NCI-H2227 treated with DMSO at 0.1 percent for 48 hours (cell line): ENCODE results near the gene PDE1C.
"Not testable (repeated sequence)": the region's sequence is repeated elsewhere in the genome, so short reads cannot be mapped to it uniquely, and the experiment has no call there.

Source experiments
- DNase-seq: peaks from one replicate; lab custom pipeline; 2025; lab: John Stamatoyannopoulos, UW

Gene PDE1C

GRCh38 chr7:32070406-32071360, at the start of gene PDE1C:
TSS of gene PDE1C (minus strand) at chr7:32070407.
- no peak for DNase-seq

GRCh38 chr7:32119790-32120196, 49.6 kb upstream of the PDE1C start:
- no peak for DNase-seq

- DNase-seq = no peak
These were observed 47.6 kb upstream of the PDE1C start for GRCh38 chr7:32117837-32118236.

GRCh38 chr7:32116436-32116835, 46.2 kb upstream of the PDE1C start:
- DNase-seq = no peak

- no peak for DNase-seq
These were observed 45.6 kb upstream of the PDE1C start for GRCh38 chr7:32115831-32116230.

GRCh38 chr7:32108651-32109050, 38.4 kb upstream of the PDE1C start:
- no peak for DNase-seq

GRCh38 chr7:32104766-32105165, 34.6 kb upstream of the PDE1C start:
- DNase-seq = no peak

- DNase-seq = no peak
These were observed 33.2 kb upstream of the PDE1C start for GRCh38 chr7:32103361-32103760.

- DNase-seq = no peak
These were observed 32.2 kb upstream of the PDE1C start for GRCh38 chr7:32102432-32102873.

- no peak for DNase-seq
These were observed 30.2 kb upstream of the PDE1C start for GRCh38 chr7:32100407-32100907.

GRCh38 chr7:32094516-32094915, 24.3 kb upstream of the PDE1C start:
- DNase-seq = no peak

GRCh38 chr7:32093415-32094408, 23.5 kb upstream of the PDE1C start:
- DNase-seq = no peak

- DNase-seq = no peak
These were observed 22.1 kb upstream of the PDE1C start for GRCh38 chr7:32092346-32092745.

GRCh38 chr7:32091608-32092210, 21.5 kb upstream of the PDE1C start:
- no peak for DNase-seq

- no peak for DNase-seq
These were observed 19.5 kb upstream of the PDE1C start for GRCh38 chr7:32089678-32090077.

GRCh38 chr7:32089256-32089655, 19.0 kb upstream of the PDE1C start:
- no peak for DNase-seq

- no peak for DNase-seq
These were observed 18.3 kb upstream of the PDE1C start for GRCh38 chr7:32088451-32088881.

GRCh38 chr7:32079510-32079909, 9.3 kb upstream of the PDE1C start:
- no peak for DNase-seq

GRCh38 chr7:32078824-32079223, 8.6 kb upstream of the PDE1C start:
- no peak for DNase-seq

- no peak for DNase-seq
These were observed 7.6 kb upstream of the PDE1C start for GRCh38 chr7:32077806-32078205.

GRCh38 chr7:32076802-32077201, 6.6 kb upstream of the PDE1C start:
- DNase-seq = not testable (repeated sequence)

- no peak for DNase-seq
These were observed 5.4 kb upstream of the PDE1C start for GRCh38 chr7:32075612-32076011.
